Measurements from ENCODE around the gene LRRC47.

Gene LRRC47

DNA sequence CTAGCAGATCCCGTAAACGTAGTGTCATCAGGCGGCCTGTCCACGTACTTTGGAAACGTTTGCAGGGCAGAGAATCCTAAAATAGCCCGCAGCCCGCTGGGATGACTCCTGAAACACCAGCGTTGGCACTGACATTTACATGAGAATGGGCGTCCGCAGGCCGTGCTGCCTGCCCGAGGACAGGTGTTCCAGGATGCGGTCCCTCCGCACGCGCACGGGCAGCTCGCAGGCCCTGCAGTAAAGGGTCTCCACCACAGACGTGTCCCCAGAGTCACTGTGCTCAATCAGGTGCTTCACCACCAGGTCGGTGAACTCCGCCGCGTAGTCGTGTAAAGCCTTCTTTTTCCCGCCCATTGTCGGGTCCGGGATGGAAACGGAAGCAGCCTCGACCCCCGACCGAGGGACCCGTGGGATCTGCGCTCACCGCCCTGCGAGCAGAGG, 49.9 kb downstream of the LRRC47 start:
- peak in 2 of 14 donors; percentile 24 to 55 for DNase-seq

DNA sequence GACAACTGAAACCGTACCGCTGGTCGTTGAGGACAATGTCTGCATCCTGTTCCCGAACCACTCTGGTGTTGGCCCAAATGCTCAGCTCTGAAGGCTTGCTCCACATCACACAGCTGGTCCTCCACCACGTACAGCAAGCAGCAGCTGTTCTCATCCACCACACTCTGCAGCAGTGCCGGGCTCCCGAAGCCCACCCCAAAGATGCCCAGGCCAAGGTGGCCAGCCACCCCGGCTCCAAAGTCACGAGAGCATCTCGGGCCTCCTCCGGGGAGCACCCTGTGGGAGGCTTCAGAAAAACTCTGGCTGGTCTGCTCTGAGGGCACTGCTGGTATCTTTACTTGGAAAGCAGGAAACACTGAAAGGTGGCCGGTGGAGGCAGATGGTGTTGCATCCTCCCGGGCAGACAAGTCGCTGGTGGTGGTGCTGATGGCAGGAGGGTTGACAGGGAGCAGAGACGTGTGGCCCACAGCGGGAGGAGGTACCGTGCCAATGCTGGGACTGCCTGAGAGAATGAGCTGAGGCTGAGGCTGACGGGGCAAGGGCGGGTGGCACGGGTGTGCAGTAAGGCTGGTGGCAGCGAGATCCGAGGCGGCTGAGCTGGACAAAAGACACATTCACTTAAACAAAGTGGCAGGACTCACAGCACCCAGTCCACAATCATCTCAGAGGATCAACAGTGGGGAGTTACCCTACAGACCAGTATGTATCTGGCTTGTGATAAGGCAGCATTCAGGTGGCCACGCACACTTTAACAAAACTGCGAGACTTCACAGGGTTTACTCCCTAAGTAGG, 50.5 kb downstream of the LRRC47 start:
- peak in 5 of 14 donors; percentile 10 to 76 (median 17) for DNase-seq

DNA sequence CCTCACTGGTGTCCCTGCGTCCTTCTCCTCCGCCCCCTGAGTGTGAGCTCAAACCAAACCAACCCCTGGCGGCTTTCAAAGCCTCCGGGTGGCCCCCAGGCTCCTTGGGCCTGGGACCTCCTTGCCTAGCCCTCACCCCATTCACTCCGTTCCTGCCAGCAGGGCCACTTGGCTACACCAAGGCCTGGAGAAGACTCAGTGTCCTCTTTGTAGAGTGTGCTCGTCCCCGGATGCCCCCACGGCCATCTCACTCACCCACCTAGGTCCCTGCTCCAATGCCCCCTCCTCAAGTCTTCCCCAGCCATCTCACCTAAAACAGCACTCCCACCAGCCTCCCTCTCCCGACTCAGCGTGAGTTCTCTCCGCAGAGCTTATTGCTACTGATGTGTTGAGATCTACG, 51.2 kb downstream of the LRRC47 start:
- no peak for DNase-seq

DNA sequence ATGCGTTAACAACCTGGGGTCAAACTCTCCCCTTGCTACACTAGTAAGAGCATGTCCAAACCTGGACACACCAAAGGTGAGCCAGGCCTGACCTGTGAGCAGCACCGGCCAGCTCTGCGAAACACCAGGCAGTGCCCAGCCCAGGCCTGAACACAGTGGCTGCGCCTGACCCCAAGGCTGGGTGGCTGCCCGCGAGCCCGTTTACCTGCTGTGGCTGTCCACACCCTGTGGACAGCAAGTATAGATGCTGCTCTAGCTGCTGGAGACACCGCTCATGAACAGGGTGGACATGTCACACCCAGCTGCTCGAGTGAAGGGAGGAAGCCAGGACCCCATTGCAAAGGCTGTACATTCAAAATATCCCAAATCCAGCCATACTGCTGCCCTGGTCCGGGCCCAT, 51.7 kb downstream of the LRRC47 start:
- DNase-seq: no peak

DNA sequence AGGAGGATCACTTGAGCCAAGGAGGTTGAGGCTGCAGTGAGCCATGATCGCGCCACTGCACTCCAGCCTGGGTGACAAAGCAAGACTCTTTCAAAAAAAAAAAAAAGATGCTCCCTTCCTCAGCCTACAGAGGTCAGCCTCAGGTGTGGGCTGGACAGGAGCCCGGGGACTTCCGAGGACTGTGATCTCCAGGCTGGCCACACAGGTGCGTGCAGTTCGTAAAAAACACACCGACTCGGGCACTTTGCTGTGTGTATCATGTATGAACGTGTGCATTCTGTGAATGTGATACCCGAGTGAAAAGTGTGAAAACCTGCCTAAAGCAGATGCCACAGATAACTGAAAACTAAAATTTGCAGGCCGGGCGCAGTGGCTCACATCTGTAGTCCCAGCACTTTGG, 52.5 kb downstream of the LRRC47 start:
- no peak for DNase-seq

DNA sequence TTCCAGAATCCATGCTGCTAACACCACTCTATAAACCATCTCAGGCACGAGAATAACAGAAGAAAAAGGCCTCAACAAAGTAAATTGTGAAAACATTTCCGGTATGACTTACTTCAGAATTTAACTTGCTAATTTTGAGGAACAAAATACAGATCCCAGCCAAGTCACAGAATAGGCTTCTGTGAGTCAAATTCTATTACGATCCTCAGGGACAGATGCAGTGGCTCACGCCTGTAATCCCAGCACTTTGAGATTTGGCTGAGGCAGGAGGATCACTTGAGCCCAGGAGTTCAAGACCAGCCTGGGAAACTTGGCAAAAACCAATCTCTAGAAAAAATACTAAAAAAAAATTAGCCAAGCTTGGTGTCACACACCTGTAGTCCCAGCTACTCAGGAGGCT, 52.9 kb downstream of the LRRC47 start:
- no peak for DNase-seq

DNA sequence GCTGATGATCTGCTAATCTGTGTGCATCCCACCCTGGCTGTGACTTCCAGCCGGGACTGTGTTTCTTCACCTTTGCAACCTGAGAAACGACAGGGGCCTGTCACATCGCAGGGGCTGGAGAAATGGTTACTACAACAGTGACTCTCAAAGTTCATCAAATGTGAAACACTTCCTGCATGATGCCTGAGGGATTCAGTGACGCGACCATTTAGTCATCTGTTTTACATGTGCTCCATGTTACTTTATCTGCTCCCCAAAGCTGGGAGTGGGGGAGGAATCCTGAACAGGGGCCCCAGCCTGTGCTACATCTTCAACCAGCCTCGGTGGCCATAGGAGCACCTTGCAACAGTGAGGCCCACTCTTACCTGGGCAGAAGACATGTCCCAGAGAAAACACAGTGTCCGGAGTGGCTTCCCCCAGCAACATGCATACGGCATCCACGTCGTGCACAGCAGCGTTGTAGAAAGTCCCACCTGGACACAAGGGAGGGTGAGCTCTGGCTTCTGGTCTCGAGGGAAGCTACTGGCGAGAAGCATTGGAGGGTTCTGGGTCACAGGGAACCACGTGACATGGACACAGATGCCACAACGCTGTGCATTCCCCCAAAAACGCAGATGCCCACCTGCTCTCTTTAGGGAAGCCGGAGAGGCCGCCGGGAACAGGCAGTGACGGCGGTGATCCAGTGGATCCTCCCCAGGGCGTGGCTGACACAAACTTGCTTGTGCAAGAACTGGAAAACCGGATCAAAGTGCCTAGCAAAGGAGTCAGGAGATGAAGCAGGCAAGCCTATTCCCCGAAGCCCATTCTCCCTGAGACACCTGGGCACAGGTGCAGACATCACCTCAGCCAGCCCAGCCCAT, 53.6 kb downstream of the LRRC47 start:
- DNase-seq: no peak

DNA sequence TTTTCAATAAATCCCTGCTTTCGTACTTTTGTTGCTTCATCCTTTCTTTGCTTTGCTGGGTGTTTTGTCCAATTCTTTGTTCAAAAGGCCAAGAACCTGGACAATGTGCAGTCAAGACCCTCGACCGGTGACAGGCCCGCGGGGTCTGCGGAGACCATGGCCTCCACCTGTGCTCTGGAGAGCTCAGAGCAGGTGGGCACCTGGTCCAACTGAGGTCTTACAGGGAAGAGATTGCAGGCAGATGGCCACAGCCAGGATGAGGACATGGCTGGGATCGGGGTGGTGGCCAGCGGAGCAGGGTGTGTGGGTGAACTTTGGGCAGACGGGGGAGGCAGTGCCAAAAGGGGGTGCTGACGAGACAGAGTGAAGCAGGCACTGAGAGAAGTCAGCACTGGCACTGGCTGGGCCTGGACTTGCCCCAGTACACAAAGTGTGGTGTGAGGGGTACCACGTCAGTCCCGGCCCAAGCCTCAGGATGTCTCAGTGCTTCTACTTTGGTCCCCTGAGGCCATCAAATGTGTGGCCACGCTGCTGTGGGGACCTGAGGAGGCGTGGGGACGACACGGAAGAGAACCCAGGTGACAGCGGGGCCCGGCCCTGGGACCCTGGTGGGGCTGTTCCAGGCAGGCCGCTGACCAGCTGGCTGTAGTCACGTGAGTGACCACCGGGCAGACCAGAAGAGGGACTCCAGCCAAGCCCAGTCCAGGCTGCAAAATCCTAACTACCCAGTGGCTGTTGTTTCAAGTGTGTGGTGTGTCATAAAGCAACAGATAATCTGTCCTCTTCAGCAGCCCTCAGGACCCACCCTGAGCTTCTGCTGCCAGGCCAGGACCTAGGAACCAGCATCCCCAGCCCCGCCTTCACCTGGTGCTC, 54.5 kb downstream of the LRRC47 start:
- DNase-seq: no peak

DNA sequence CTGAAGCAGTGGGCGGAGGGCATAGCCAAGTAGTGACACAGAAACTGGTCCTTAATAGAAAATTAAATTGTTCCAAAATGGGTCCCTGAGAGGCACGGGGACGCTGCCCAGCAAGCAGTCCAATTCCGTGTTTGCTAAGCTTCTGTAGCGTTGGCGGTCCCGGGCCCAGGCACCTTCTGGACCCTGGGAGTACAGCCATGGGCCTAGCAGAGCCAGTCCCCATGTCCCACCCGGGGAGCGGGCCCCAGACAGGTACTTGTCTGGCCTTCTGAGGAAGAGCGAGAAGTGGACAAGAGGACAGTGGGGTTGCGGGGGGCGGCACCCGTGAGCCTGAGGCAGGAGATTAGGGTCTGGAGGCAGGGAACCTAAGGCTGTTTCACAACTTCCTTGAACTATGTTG, 55.5 kb downstream of the LRRC47 start:
- no peak for DNase-seq

DNA sequence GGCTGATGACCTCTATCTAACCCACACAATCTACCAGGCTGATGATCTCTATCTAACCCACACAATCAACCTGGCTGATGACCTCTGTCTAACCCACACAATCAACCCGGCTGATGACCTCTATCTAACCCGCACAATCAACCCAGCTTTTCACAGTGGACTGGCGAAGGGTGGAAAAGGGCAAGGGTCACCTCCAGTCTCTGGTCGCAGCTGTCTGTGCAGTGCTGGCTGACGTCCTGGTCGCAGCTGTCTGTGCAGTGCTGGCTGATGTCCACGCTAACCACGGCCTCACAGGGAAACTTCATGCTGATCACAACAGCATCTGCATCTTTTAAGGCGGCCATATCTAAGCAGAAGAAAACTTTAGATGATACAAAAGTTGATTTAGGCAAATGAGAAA, 56.3 kb downstream of the LRRC47 start:
- DNase-seq: peak in 1 of 14 donors; percentile 9

DNA sequence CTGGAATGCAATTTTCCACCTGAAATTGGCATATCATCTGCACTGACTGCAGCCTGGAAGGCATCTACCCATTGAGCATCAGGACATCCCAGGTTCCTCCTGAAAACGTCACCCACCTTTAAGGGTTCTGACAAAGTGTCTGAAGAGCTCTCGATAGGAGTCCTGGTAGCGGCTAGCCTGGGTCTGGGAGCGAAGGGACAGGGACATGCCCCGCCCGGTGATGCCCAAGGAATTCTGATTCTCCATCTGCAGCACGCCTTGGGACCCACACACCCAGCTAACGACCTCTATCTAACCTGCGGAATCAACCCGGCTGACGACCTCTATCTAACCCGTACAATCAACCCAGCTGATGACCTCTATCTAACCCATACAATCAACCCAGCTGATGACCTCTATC, 57.4 kb downstream of the LRRC47 start:
- DNase-seq: no peak

DNA sequence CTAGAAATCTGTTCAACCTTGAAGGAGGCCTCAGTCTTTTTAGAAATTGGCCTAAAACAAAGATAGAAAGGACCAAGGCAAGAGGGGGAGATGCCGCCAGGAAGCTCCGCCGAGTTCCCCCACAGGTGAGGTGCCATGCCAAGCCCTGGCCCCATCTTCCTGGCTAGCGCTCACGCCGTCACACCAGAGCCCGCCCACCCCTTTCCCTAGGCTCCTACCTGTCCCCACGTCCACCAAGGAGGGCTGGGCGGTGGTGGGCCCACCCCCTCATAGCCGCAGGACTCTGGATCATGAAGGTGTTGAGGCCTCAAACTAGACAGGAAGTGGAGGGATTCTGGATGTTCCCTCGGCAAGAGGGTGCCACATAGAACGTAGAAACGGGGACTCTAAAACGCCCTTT, 59.6 kb downstream of the LRRC47 start:
- DNase-seq: no peak

DNA sequence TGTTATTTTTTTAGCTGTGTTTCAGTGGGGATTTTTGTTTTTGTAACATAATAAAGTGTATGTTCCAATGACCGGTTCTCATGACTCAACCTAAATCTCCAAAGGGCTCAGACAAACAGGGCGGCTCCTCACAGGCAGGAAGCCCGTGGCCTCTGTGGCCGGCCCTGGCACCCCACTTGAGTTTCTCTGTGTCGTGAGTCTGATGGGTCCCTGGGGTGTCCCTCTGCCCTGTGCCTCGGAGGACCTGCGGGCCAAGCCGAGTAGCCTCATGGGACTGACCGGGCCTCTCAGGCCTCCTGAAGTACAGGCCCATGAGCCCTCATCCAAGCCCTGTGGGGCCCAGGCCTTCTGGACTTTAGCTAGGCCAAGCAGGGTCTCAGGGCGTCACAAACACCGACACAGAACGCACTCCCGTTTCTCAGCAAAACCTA, 60.2 kb downstream of the LRRC47 start:
- no peak for DNase-seq

DNA sequence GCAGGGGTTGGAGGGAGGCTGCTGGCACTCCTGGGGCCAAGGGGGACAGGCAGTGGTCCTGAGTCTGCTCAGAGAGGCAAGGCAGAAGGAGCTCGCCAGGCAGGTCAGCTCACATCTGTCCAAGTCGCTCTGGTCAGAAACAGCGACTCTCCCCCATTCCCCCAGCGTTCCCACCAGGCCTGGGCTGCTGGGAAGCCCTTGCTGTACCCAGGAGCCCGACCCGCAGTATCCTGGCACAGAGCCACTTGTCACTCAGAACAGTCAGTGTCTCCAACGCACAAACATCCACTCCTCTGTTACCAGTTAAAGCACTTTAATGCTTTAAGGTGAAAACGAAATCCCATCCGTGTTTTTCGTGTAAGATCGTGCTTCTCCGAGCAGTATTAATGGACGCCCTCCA, 60.6 kb downstream of the LRRC47 start:
- DNase-seq: no peak

DNA sequence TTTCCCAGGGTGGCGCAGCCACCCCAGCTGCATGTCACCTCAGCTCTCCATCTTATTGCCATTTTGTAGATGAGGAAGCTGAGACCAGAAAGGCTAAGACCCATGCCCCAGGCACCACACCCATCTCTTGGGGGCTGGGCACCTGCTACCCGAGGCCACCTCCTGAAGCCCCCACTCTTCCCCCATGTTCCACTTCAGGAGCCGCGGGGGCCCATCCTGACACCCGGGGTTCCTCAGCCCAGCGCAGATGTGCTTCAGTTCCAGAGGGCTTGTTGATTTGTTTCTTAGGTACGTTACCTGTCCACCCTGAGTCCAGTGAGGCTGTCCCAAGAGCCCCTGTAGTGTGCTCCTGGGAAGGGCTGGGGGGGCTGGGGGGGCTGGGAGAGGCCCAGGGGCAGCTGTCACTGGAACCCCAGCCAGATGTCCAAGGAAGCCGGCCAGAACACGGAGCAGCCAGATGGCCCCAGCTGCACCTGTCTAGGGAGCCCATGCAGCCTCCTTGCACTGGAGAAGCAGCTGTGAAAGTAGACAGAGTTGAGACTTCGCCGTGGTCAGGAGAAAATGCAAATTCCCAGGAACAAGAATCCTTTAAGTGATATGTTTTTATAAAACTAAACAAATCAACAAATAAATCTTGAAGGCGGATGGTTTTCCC, 61.1 kb downstream of the LRRC47 start:
- DNase-seq: no peak

DNA sequence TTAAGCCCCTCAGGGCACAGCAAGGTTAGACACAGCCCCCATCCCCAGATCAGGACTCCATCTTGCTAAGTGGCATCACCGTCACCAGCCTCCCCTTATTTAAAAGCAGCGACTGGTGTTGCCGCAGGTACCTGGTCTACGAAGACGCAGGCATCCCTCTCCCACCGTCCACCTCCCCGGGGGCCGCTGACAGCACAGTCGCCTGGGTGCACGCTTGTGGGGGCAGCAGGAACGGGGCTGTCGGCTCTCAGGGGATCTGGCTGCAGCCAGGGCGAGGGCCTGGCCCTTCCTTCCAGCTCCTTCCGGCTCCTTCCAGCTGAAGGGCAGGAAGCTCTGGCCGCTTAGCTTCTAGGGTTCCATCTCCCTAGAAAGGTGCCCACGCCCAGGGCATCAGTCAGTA, 61.7 kb downstream of the LRRC47 start:
- no peak for DNase-seq

DNA sequence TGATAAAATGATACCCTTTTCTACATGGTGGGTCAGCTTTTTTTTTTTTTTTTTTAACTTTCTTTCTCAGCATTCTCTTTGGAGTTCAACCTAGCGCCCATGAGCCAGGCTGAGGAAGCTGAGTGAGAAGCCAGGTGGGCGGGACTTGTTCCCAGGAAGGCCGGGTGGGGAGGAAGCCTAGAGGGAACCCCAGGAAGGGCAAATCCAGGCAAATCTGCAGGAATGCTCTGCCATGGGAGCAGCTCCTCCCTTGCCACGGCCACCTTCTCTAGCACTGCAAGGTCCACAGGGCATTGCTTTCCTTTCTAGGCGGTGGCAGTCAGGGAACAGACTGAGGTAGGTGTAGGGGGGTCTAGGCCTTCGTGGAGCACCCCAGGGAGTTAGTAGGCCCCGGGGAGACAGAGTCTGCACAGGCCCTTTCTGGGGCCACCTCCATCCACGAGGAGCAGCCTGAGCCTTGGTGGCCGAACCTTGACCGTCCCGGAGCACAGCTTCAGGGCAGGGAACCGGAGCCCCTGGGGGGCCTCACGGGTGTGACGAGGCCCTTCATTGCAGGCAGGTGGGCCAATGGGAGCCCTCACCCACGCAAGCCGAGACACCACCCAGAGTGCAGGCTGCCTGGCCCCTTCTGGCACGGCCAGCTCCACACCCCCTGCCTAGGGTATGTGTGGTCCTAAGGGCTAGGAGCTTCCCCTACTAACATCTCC, 62.3 kb downstream of the LRRC47 start:
- no peak for DNase-seq

DNA sequence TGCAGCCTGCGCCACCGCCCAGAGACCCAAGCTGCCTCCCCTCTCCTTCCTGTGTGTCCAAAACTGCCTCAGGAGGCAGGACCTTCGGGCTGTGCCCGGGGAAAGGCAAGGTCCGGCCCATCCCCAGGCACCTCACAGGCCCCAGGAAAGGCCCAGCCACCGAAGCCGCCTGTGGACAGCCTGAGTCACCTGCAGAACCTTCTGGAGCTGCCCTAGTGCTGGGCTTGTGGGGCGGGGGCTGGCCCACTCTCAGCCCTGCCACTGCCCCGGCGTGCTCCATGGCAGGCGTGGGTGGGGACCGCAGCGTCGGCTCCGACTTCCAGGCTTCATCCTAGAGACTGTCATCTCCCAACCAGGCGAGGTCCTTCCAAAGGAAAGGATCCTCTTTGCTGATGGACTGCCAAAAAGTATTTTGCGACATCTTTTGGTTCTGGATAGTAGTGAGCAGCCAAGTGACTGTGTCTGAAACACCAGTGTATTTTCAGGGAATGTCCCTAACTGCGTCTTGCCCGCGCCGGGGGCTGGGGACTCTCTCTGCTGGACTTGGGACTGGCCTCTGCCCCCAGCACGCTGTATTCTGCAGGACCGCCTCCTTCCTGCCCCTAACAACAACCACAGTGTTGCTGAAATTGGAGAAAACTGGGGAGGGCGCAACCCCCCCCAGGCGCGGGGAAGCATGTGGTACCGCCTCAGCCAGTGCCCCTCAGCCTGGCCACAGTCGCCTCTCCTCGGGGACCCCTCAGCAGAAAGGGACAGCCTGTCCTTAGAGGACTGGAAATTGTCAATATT, 63.0 kb downstream of the LRRC47 start:
- no peak for DNase-seq

DNA sequence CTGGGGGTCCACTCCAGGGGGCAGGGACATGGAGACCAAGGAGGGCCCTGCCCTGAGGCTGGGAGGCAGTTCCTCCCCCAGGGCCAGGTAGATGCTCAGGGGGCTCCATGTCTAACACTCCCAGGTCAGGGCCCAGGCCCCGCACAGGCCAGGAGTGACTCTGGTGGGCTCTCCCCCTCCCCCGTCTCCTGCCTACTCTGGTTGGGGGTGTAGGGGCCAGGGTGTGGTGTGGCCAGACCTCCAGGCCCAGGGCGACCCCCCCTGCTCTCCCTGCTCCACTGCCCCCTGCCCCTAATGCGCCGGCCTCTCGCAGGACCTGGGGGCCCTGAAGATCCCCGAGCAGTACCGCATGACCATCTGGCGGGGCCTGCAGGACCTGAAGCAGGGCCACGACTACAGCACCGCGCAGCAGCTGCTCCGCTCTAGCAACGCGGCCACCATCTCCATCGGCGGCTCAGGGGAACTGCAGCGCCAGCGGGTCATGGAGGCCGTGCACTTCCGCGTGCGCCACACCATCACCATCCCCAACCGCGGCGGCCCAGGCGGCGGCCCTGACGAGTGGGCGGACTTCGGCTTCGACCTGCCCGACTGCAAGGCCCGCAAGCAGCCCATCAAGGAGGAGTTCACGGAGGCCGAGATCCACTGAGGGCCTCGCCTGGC, 63.7 kb downstream of the LRRC47 start:
- no peak for DNase-seq
